Measurements from ENCODE around the gene REX1BD.

REX1BD gene

GRCh38 chr19:18612051-18612771, 23.6 kb downstream of the REX1BD start:
- H3K9ac ChIP-seq (ENCODE audit: low read depth, low read length): no peak overlapping the region
- H3K27ac ChIP-seq (ENCODE audit: low read length): no peak overlapping the region
- H3K36me3 ChIP-seq (ENCODE audit: insufficient read depth, low read depth, low read length): no peaks in the 10 kb centered on the region
- no peaks in the 10 kb centered on the region for H3K9me3 ChIP-seq (ENCODE audit: insufficient read depth, low read depth, low read length)
- peaks cover 100% of the 10 kb centered on the region for H3K27me3 ChIP-seq (ENCODE audit: insufficient read depth, low read length)
- peaks cover 17% of the 10 kb centered on the region; the same call in 1 of the 2 replicates for H3K4me1 ChIP-seq (ENCODE audit: insufficient read depth, low read length)
- peak overlapping the region; percentile 49 for H3K4me3 ChIP-seq (ENCODE audit: low read length)

GRCh38 chr19:18612772-18613588, 24.4 kb downstream of the REX1BD start, which contains the start of gene TMEM59L:
TSS of gene TMEM59L (plus strand) at chr19:18612870. CDS start at chr19:18612959, 89 bp downstream.
- Histone ChIP-seq H3K4me1 (ENCODE audit: insufficient read depth, low read length) (peaks cover 13% of the 10 kb centered on the region; the same call in 1 of the 2 replicates), H3K9me3 (ENCODE audit: insufficient read depth, low read depth, low read length) (no peaks in the 10 kb centered on the region), H3K4me3 (ENCODE audit: low read length) (peak within 1 kb of the TSS; percentile 49), H3K36me3 (ENCODE audit: insufficient read depth, low read depth, low read length) (no peaks in the 10 kb centered on the region), H3K27me3 (ENCODE audit: insufficient read depth, low read length) (peaks cover 95% of the 10 kb centered on the region), H3K27ac (ENCODE audit: low read length) (no peak within 1 kb of the TSS), H3K9ac (ENCODE audit: low read depth, low read length) (no peak within 1 kb of the TSS)

DNA sequence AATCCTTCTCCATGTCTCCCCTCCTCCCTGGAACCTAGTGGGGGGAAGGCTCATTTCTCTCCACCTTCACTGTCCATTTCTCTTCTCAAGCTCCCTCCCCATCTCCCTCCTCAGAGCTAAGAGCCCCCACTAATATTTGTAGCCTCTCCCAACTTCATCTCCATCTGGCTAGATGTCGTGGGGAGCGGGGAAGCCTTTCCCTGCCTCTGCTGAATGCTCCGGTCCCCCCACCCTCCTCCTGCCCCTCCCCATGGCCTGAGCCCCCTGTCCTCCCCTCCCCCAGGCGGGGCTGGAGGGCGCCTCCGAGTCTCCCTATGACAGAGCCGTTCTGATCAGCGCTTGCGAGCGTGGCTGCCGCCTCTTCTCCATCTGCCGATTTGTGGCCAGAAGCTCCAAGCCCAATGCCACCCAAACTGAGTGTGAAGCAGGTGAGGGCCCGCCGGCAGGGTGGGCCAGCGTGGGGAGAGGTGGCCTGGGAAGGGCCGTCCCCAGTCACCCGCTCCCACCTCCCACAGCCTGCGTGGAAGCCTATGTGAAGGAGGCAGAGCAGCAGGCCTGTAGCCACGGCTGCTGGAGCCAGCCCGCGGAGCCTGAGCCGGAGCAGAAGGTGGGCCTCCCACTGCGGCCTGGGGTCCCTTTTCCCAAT, 25.1 kb downstream of the REX1BD start:
- H3K27ac ChIP-seq (ENCODE audit: low read length): no peak overlapping the region
- H3K9me3 ChIP-seq (ENCODE audit: insufficient read depth, low read depth, low read length): no peaks in the 10 kb centered on the region
- H3K27me3 ChIP-seq (ENCODE audit: insufficient read depth, low read length): peaks cover 88% of the 10 kb centered on the region
- no peak overlapping the region for H3K9ac ChIP-seq (ENCODE audit: low read depth, low read length)
- no peaks in the 10 kb centered on the region for H3K36me3 ChIP-seq (ENCODE audit: insufficient read depth, low read depth, low read length)
- H3K4me3 ChIP-seq (ENCODE audit: low read length): peak overlapping the region; percentile 49; the same call in 1 of the 2 replicates
- peaks cover 11% of the 10 kb centered on the region; the same call in 1 of the 2 replicates for H3K4me1 ChIP-seq (ENCODE audit: insufficient read depth, low read length)

DNA sequence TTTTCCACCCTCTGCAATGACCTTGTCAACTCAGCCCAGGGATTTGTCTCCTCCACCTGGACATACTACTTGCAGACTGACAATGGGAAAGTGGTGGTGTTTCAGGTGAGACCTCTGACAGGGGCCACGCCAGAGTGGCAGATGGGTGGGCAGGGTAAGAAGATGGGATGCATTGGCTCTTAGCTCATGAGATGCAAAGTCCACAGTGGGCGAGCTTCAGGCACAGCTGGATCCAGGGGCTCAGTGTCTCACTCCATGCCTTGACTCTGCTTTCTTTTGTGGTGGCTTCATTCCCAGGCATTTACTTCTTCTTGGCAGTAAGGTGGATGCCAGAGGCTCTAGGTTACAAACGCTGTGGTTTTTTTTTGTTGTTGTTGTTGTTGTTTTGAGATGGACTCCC, 27.4 kb downstream of the REX1BD start:
- H3K9ac ChIP-seq (ENCODE audit: low read depth, low read length): no peak overlapping the region
- H3K36me3 ChIP-seq (ENCODE audit: insufficient read depth, low read depth, low read length): no peaks in the 10 kb centered on the region
- H3K9me3 ChIP-seq (ENCODE audit: insufficient read depth, low read depth, low read length): no peaks in the 10 kb centered on the region
- H3K27ac ChIP-seq (ENCODE audit: low read length): no peak overlapping the region
- H3K4me3 ChIP-seq (ENCODE audit: low read length): no peak overlapping the region
- peaks cover 64% of the 10 kb centered on the region for H3K27me3 ChIP-seq (ENCODE audit: insufficient read depth, low read length)
- peaks cover 2% of the 10 kb centered on the region; the same call in 1 of the 2 replicates for H3K4me1 ChIP-seq (ENCODE audit: insufficient read depth, low read length)

- Histone ChIP-seq H3K4me3 (ENCODE audit: low read length) (no peak overlapping the region), H3K4me1 (ENCODE audit: insufficient read depth, low read length) (peaks cover 2% of the 10 kb centered on the region; the same call in 1 of the 2 replicates), H3K9ac (ENCODE audit: low read depth, low read length) (no peak overlapping the region), H3K9me3 (ENCODE audit: insufficient read depth, low read depth, low read length) (no peaks in the 10 kb centered on the region), H3K27ac (ENCODE audit: low read length) (no peak overlapping the region), H3K27me3 (ENCODE audit: insufficient read depth, low read length) (peaks cover 49% of the 10 kb centered on the region), H3K36me3 (ENCODE audit: insufficient read depth, low read depth, low read length) (no peaks in the 10 kb centered on the region)
These were observed 29.0 kb downstream of the REX1BD start for GRCh38 chr19:18617562-18617961.

DNA sequence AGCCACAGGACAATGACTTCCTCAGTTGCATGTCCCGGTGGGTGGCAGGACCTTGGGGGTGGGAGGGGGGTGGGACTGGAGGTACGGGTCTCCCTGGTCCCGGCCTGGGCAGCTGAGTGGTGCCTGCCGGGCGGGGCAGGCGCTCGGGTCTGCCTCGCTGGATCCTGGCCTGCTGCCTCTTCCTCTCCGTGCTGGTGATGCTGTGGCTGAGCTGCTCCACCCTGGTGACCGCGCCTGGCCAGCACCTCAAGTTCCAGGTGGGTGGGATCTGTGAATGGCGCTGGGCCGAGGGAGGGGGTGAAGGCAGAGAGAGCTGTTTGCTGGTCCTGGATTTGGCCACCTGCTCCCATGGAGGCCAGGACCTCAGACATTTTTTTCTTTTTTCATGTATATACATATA, 29.6 kb downstream of the REX1BD start:
- Histone ChIP-seq H3K27ac (ENCODE audit: low read length) (no peak overlapping the region), H3K4me3 (ENCODE audit: low read length) (no peak overlapping the region), H3K27me3 (ENCODE audit: insufficient read depth, low read length) (peaks cover 42% of the 10 kb centered on the region), H3K4me1 (ENCODE audit: insufficient read depth, low read length) (peaks cover 2% of the 10 kb centered on the region; the same call in 1 of the 2 replicates), H3K36me3 (ENCODE audit: insufficient read depth, low read depth, low read length) (no peaks in the 10 kb centered on the region), H3K9me3 (ENCODE audit: insufficient read depth, low read depth, low read length) (no peaks in the 10 kb centered on the region), H3K9ac (ENCODE audit: low read depth, low read length) (no peak overlapping the region)

GRCh38 chr19:18620311-18620710, 31.7 kb downstream of the REX1BD start:
- no peaks in the 10 kb centered on the region for H3K36me3 ChIP-seq (ENCODE audit: insufficient read depth, low read depth, low read length)
- H3K9ac ChIP-seq (ENCODE audit: low read depth, low read length): no peak overlapping the region
- H3K9me3 ChIP-seq (ENCODE audit: insufficient read depth, low read depth, low read length): no peaks in the 10 kb centered on the region
- no peak overlapping the region for H3K27ac ChIP-seq (ENCODE audit: low read length)
- H3K4me3 ChIP-seq (ENCODE audit: low read length): no peak overlapping the region
- peaks cover 26% of the 10 kb centered on the region for H3K27me3 ChIP-seq (ENCODE audit: insufficient read depth, low read length)
- no peaks in the 10 kb centered on the region for H3K4me1 ChIP-seq (ENCODE audit: insufficient read depth, low read length)

DNA sequence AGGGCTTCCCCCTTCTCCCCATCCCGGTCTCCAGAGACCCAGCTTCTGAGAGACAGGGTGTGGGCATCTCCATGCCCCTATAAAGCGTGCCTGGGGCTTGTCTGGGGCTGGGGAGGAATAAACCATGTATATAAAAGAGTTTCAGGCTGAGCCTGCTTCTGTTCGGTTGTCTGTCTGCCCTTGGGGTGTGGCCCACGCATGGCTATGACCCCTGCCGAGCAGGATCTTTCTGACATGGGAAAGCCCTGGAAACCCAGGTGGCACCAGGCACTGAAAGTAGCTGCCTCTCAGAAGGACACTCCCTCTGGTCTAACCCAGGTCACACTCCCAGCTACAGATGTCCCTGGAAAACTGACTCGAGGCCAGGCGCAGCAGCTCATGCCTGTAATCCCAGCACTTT, 32.3 kb downstream of the REX1BD start:
- Histone ChIP-seq H3K4me3 (ENCODE audit: low read length) (no peak overlapping the region), H3K9me3 (ENCODE audit: insufficient read depth, low read depth, low read length) (no peaks in the 10 kb centered on the region), H3K4me1 (ENCODE audit: insufficient read depth, low read length) (no peaks in the 10 kb centered on the region), H3K27ac (ENCODE audit: low read length) (no peak overlapping the region), H3K9ac (ENCODE audit: low read depth, low read length) (no peak overlapping the region), H3K36me3 (ENCODE audit: insufficient read depth, low read depth, low read length) (no peaks in the 10 kb centered on the region), H3K27me3 (ENCODE audit: insufficient read depth, low read length) (peaks cover 20% of the 10 kb centered on the region)

- Histone ChIP-seq H3K27ac (ENCODE audit: low read length) (no peak overlapping the region), H3K36me3 (ENCODE audit: insufficient read depth, low read depth, low read length) (no peaks in the 10 kb centered on the region), H3K27me3 (ENCODE audit: insufficient read depth, low read length) (peaks cover 19% of the 10 kb centered on the region), H3K4me3 (ENCODE audit: low read length) (no peak overlapping the region), H3K9me3 (ENCODE audit: insufficient read depth, low read depth, low read length) (no peaks in the 10 kb centered on the region), H3K4me1 (ENCODE audit: insufficient read depth, low read length) (no peaks in the 10 kb centered on the region), H3K9ac (ENCODE audit: low read depth, low read length) (no peak overlapping the region)
These were observed 38.3 kb downstream of the REX1BD start for GRCh38 chr19:18626906-18627305.

DNA sequence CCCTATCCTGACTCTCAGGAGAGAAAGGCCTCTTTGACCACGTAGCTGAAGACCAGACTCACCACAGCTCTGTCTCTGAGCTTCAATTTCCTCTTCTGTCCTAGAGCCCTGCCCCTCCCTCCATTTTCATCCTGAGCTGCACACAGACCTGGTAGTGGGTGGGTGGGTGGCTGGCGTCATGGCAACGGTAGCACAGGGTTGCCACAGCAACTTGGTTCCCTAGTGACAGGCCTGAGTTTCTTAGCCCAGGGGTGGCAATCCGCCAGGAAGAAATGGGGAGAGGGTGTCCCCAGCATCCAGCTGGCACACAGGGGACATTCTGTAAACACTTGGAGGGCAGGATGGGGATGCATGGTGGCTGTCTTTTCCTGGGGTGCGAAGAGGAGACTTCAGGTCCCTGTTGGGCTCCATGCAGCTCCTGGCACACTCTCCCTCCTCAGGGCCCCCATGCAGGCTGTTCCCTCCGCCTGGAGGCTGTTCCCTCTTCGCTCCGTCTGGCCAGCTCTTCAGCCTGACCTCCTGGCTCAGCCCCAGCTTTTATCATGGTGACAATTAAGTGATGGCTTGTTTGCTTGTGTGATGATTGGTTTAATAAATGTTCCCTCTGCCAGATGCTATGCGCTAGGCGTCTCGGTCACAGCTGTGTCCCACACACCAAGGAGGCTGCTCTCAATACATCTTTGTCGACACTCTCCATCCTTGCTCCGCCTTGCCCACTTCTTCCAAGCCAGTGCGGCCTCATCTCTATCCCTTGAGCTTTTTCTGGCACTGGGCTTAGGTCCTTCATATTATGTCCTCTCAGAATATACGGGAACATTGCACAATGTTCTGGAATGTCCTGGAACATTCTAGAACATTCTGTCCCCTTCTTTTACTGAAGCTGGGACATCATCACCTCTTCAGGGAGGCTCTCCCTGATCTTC, 40.8 kb downstream of the REX1BD start:
- no peaks in the 10 kb centered on the region for H3K4me1 ChIP-seq (ENCODE audit: insufficient read depth, low read length)
- H3K27me3 ChIP-seq (ENCODE audit: insufficient read depth, low read length): peaks cover 29% of the 10 kb centered on the region
- no peak overlapping the region for H3K9ac ChIP-seq (ENCODE audit: low read depth, low read length)
- no peak overlapping the region for H3K4me3 ChIP-seq (ENCODE audit: low read length)
- H3K9me3 ChIP-seq (ENCODE audit: insufficient read depth, low read depth, low read length): no peaks in the 10 kb centered on the region
- H3K27ac ChIP-seq (ENCODE audit: low read length): no peak overlapping the region
- H3K36me3 ChIP-seq (ENCODE audit: insufficient read depth, low read depth, low read length): no peaks in the 10 kb centered on the region

DNA sequence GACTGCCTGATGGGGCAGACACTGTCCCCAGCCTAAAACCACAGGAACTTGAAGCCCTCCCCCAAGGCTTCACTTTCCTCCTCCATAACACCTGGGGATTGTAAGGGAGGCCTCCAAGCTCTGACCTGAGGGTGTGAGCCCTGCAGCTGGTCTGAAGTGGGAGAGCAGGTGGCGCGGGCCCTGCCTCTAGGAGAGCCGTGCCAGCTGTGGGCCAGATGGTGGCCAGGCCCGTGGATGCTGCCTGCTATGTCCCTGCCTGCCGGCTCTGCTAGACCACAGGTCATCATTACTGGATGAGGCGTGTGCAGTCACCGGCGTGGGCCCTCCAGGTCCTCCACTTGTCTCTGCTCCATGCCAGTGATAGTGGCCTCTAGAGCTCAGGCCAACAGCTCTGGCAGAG, 44.7 kb downstream of the REX1BD start:
- peaks cover 38% of the 10 kb centered on the region for H3K27me3 ChIP-seq (ENCODE audit: insufficient read depth, low read length)
- H3K4me3 ChIP-seq (ENCODE audit: low read length): no peak overlapping the region
- no peaks in the 10 kb centered on the region for H3K36me3 ChIP-seq (ENCODE audit: insufficient read depth, low read depth, low read length)
- no peaks in the 10 kb centered on the region; the same call in 1 of the 2 replicates for H3K4me1 ChIP-seq (ENCODE audit: insufficient read depth, low read length)
- H3K9ac ChIP-seq (ENCODE audit: low read depth, low read length): no peak overlapping the region
- H3K9me3 ChIP-seq (ENCODE audit: insufficient read depth, low read depth, low read length): no peaks in the 10 kb centered on the region
- no peak overlapping the region for H3K27ac ChIP-seq (ENCODE audit: low read length)

Data from iPS-20b (cell line).